Measurements from ENCODE around the gene KAT6B.

KAT6B gene

DNA sequence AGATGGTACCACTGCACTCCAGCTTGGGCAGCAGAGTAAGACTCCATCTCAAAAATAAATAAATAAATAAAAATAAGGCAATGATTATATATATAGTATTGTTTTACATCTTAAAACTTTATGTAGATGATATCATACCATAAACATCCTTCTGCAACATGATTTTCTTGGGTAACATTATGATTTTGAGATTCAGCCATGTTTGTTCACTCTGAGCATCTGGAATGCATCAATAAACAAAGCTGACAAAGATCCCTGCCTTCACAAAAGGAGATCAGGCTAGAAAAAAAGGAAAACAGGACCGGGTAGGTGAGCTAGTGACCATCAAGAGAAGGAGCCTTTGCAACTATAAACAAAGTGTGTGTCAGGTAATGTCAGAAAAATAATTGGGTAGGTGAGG is 31.9 kb upstream of the KAT6B start:
- TF ChIP-seq, protein P1, sequence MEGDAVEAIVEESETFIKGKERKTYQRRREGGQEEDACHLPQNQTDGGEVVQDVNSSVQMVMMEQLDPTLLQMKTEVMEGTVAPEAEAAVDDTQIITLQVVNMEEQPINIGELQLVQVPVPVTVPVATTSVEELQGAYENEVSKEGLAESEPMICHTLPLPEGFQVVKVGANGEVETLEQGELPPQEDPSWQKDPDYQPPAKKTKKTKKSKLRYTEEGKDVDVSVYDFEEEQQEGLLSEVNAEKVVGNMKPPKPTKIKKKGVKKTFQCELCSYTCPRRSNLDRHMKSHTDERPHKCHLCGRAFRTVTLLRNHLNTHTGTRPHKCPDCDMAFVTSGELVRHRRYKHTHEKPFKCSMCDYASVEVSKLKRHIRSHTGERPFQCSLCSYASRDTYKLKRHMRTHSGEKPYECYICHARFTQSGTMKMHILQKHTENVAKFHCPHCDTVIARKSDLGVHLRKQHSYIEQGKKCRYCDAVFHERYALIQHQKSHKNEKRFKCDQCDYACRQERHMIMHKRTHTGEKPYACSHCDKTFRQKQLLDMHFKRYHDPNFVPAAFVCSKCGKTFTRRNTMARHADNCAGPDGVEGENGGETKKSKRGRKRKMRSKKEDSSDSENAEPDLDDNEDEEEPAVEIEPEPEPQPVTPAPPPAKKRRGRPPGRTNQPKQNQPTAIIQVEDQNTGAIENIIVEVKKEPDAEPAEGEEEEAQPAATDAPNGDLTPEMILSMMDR (IDR thresholded peaks at IDR 0.05; ENCODE audit: borderline replicate concordance, insufficient read depth, low read depth, low read length): no peak
- no peak overlapping the region for H3K4me3 ChIP-seq (ENCODE audit: low read depth, low read length)

DNA sequence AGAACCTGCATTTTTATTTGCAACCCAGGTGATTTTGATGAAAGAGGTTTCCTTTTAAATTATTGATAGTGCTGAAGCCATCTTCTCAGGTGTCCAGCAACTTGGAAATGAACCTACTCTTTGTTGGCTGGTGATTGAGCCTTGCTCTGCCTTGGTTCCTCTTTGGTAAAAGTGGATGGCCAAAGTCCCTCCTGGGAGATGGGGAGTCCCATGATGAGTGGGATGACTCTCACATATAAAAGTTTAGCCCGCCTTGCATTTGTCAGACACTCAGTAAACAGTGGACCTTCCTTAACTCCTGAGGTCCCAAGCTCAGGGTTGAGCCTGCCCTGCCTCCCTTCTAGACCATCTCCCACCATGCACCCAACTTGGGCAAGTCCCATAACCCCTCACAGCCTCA is 28.9 kb upstream of the KAT6B start:
- no peak overlapping the region for H3K4me3 ChIP-seq (ENCODE audit: low read depth, low read length)
- TF ChIP-seq, protein P1 (IDR thresholded peaks at IDR 0.05; ENCODE audit: borderline replicate concordance, insufficient read depth, low read depth, low read length): no peak

DNA sequence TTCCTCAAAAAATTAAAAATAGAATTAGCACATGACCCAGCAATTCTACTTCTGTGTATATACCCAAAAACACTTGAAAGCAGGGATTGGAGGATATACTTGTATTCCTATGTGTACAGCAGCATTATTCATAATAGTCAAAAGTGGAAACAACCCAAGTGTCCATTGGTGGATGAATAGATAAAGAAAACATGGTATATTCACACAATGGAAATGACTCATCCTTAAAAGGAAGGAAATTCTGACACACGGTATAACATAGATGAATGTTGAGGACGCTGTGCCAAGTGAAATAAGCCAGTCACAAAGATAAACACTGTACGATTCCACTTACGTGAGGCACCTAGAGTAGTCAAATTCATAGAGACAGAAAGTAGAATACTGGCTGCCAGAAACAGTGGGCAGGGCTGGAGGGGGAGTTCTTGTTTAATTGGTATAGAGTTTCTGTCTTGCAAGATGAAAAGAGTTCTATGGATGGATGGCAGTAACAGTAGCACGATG is 26.6 kb upstream of the KAT6B start:
- H3K4me3 ChIP-seq (ENCODE audit: low read depth, low read length): no peak overlapping the region
- TF ChIP-seq, protein P1 (IDR thresholded peaks at IDR 0.05; ENCODE audit: borderline replicate concordance, insufficient read depth, low read depth, low read length): no peak

DNA sequence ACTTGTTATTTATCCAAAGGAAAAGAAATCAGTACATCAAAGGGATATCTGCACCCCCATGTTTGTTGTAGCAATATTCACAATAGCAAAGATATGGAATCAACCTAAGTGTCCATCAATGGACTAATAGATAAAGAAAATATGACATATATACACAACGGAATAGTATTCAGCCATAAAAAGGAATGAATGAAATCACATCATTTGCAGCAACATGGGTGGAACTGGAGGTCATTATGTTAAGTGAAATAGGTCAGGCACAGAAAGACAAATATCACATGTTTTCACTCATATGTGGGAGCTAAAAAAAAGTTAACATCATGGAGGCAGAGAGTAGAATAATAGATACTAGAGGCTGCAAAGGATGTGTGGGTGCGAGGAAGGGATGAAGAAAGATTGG is 25.0 kb upstream of the KAT6B start:
- H3K4me3 ChIP-seq (ENCODE audit: low read depth, low read length): no peak overlapping the region
- TF ChIP-seq, protein P1 (IDR thresholded peaks at IDR 0.05; ENCODE audit: borderline replicate concordance, insufficient read depth, low read depth, low read length): no peak

DNA sequence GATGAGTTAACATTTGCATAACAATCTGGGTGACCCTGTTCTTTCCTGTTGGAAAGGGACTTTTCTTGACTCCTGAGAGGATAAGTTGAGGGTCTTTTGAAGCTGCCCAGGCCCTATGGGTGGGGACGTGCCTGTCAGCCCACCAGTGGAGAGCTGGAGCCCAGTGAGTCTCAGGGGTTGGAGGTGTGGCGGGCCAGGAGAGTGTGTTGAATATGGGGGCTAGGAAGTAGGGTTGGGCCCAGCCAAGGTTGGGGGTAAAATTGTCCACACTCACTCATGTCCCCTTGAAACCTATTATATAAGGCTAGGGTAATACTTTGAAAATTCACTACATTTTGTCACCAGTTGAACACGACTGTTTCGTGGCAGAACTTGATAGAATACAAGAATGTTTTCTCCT is 17.9 kb upstream of the KAT6B start:
- H3K4me3 ChIP-seq (ENCODE audit: low read depth, low read length): no peak overlapping the region
- TF ChIP-seq, protein P1 (IDR thresholded peaks at IDR 0.05; ENCODE audit: borderline replicate concordance, insufficient read depth, low read depth, low read length): no peak

DNA sequence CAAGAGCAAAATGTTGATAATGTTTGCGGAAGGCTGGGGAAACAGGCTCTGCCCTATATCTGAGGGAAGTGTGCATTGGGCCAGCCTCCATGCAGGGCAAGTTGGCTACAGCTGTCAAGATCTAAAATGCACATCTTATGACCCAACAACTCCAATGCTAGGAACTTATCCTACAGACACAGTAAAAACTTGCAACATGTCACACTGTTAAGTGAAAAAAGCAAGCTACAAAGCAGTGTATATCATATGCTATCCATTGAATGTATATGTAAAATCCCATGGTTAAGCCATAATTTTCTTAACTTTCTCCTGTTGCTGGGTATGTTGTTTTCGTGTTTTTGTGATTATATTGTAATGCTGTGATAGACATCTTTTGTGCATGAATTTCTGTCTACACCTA is 16.3 kb upstream of the KAT6B start:
- no peak overlapping the region for H3K4me3 ChIP-seq (ENCODE audit: low read depth, low read length)
- TF ChIP-seq, protein P1 (IDR thresholded peaks at IDR 0.05; ENCODE audit: borderline replicate concordance, insufficient read depth, low read depth, low read length): no peak

DNA sequence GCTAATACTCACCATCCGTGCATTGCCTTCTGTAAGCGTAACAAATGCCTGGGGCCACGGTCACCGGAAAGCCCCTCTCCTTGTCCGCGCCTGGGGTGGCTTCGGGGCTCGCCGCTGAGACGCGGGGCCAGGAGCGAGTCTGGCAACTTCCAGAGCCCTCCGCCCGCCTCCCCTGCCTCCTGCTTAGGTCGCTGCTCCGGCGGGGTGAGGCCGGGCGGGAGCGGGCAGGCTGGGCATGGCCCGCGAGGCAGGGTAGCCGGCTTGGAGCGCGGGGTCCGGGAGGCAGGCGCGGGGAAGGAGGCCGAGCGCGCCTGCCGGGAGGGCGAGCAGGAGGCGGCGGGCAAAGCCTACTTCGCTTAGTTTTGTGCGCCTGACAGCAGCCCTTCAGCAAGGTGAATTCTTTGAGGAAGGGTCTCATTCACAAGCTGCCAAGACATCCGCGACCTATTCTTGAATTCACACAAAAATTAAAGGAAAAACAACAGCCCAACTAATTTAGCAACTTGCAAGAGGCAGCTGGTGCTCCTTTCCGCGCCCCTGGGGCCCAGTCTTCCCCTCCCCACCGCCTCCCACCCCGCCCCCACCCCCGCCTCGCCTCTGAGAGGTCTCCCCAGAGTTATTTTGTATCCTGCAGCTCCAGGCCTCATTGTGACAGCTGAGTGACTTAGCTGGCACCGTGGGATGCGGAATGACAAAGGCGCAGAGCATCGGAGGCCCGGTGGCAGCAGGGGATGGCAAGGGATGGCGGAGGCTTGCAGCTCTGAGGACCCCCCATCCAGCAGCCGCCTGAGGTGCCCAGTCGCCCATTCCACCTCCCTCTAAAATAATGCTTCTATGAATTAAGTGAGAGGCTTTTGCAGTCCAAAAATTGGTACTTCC is 12.8 kb upstream of the KAT6B start:
- TF ChIP-seq, protein P1 (IDR thresholded peaks at IDR 0.05; ENCODE audit: borderline replicate concordance, insufficient read depth, low read depth, low read length): no peak
- no peak overlapping the region for H3K4me3 ChIP-seq (ENCODE audit: low read depth, low read length)

Data from GM12875 (cell line).